Right lung (tissue), 10 donors: ENCODE measurements around the gene OR4D11. TPM values are rescaled to one million over a fixed set of nuclear protein-coding genes. Genes with fewer than 3 reads are reported as not detected.
"Not testable (repeated sequence)": the region's sequence is repeated elsewhere in the genome, so short reads cannot be mapped to it uniquely, and the experiment has no call there.

Experiments
- DNase-seq, 2 donors: peaks; one replicate each; pipeline ENCODE4 v3.0.0-alpha.2; 2013
- long read RNA-seq, 8 donors: transcript quantifications; one replicate each; lab custom pipeline, GENCODE V29; 2026
- polyA plus RNA-seq, 5 donors: library from polyadenylated mRNA; unstranded; fragments of 120-200 nt; gene quantifications; one replicate each; pipeline versions ENCODE4 v1.2.1 to v1.2.3, GENCODE V29; 2013; ENCODE audit warnings: inconsistent platforms in 1 of 5, low replicate concordance in 1 of 5; ENCODE audit not compliant: insufficient read length in 5 of 5, insufficient read depth in 1 of 5

Gene OR4D11
- polyA plus RNA-seq, result not detected
- long read RNA-seq, donor 1, result 0 reads
- long read RNA-seq, donor 2, result 0 reads
- long read RNA-seq, donor 3, result 0 reads
- long read RNA-seq, donor 4, result 0 reads
- long read RNA-seq, donor 5, result 0 reads
- long read RNA-seq, donor 6, result 0 reads
- long read RNA-seq, donor 7, result 0 reads
- long read RNA-seq, donor 8, result 0 reads

DNA sequence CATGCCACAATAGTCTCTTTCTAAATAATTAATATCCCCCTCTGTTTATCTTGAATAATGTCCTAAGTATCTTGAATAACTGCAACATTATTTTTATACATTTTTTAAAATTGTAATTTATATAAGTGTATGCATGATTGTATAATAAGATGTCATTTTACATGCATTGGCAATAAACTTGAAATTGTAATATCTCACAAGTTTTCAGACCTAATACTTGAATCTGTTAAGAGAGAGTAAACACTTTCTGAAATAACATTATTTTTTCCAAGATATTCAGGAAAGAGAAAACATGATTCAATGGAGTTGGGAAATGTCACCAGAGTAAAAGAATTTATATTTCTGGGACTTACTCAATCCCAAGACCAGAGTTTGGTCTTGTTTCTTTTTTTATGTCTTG is at the start of gene OR4D11:
OR4D11 (plus strand) TSS at position 301 of the 400 bp plus-strand sequence; CDS start at position 301, 0 bp downstream.
- DNase-seq, result no peak

GRCh38 chr11:59456661-59457060 is 46.7 kb upstream of the OR4D11 start, which contains the start of gene OR4D6:
TSS of gene OR4D6 (plus strand) at chr11:59456961. CDS start at chr11:59456961, 0 bp downstream.
- DNase-seq, result no peak

GRCh38 chr11:59459916-59460315 is 43.5 kb upstream of the OR4D11 start:
- no peak for DNase-seq

DNA sequence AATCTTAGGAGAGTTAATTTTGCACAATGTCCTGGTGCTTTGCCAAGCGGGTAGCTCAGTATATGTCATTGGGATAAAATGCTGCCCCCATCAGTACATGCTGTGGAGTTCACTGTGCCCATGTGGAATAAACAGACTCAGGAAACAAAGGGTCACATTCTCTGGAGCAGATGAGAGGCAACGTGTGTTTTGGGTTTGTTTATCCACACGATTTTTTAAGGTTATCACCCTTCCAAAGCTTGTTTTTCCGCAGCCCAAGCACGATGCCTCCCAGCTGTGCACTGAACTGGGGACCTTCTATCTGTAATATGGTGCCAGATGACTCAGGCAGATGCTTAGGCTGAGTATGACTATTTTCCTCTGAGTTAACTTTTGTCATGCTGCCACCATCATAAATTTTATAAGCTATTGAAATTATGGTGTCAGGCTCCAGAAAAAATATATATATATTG is 40.2 kb upstream of the OR4D11 start:
- DNase-seq, result peak in 1 of 2 donors; percentile 12

DNA sequence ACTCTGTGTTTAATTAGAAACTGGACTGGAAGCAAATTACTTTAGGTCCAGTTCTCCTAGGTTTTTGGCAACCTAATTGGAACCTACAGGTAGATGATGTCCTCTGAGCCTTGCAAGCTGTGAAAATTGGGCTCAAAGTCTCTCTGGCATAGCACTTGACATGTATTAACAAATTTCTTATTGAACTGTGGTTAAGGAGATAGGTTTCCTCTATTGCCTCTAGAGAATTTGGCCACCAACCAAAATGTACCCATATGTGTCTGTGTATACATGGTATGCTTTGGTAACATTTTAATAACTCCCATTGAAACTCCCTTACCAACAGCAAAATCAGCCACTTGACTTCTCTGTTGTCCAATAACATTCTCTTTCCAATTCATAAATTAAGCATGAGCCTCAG is 30.4 kb upstream of the OR4D11 start, which contains the start of gene OR4D10:
OR4D10 (plus strand) TSS at position 301 of the 400 bp plus-strand sequence. CDS start 4,115 bp downstream, outside the sequence.
- no peak for DNase-seq

DNA sequence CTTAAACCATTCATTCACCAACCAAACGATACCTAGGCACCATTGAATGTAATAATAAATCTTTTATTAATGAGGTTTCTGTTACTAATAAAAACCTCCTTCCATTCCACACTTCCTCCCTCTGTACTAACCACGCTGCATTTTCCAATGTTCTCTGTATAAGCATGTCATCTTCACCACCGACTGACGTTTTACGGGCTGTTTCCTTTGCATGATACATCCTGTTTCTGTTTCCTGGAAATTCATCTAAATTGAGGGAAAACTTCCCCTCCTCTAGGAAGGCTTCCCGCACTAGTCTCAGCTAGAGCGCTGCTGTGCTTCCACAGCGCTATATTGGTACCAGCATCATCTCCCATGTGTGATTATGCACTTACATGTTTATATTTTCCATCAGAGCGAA is 28.2 kb upstream of the OR4D11 start:
- DNase-seq, result no peak

DNA sequence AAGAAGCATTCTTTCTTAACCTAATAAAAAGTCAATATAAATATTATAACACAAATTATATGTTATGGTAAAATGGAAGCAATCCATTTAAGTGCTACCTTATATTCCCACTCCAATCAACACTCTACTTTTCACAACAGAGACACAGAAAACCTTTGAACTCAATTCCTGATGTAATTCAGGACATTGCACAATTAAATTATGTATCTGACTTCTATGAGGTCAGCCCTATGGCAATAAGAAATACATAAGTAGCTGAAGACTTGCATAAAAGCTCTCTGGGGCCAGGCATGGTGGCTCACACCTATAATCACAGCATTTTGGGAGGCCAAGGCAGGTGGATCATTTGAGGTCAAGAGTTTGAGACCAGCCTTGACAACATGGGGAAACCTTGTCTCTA is 23.5 kb upstream of the OR4D11 start:
- no peak for DNase-seq

GRCh38 chr11:59480359-59480758 is 23.0 kb upstream of the OR4D11 start:
- DNase-seq, result no peak

- no peak for DNase-seq
These were observed 1.4 kb upstream of the OR4D11 start for GRCh38 chr11:59501931-59502330.

GRCh38 chr11:59510941-59511589 is 7.7 kb downstream of the OR4D11 start, which contains the start of gene OR4D9:
TSS of gene OR4D9 (plus strand) at chr11:59511539. CDS start at chr11:59514913, 3,374 bp downstream.
- DNase-seq, result peak; percentile 1 to 17

DNA sequence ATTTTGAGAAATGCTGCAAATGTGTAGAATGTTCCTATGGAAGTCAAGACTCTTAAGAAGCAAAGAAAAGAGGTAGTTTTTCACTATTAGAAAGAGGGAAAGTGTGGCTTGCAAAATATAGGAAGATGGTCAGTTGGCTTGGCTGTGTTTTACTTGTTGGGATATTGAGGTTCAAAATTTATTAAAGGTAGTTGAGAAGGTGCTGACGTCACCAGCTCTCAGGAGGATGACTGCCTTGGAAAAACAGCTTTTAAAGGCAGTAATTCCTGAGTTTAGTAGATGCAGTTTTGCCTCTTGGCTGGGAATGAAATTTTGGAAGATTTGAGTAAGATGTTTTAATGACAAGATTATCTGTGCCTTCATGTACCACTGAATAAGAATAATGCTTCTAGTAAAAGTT is 8.3 kb downstream of the OR4D11 start:
- DNase-seq, result no peak

DNA sequence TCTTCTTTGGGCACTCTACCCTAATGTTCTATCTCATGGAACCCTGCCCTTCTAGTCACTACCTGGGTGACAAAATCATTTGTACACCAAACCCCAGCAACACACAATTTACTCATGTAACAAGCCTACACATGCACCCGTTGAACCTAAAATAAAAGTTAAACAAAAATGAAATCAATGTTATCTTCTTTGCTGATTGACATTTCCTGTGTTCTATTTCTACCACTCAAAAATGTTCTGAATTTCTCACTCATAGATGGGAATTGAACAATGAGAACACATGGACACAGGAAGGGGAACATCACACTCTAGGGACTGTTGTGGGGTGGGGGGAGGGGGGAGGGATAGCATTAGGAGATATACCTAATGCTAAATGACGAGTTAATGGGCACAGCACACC is 16.8 kb downstream of the OR4D11 start:
- not testable (repeated sequence) for DNase-seq

DNA sequence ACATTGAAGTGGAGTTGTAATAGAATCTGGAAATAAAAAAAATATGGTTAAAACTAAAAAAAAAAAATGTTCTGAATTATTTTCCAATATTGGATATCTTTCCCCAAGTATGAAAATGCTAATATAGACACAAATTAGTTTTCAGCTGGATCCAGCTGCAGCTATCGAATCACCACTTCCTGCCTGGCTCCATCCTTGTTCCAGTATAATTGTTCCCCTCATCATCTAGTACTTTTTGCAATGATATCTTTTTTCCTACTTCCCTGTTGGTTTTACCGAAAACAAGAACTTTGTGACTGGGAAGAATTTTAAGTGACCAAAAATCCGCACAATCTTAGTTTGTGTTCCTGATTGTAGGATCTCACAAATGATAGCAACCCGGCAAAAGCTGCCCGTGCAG is 17.4 kb downstream of the OR4D11 start:
- no peak for DNase-seq

- DNase-seq, result no peak
These were observed 20.2 kb downstream of the OR4D11 start for GRCh38 chr11:59523541-59523940.

GRCh38 chr11:59528711-59529110 is 25.3 kb downstream of the OR4D11 start:
- DNase-seq, result no peak

- DNase-seq, result no peak
These were observed 29.2 kb downstream of the OR4D11 start for GRCh38 chr11:59532620-59533019.

- no peak for DNase-seq
These were observed 31.3 kb downstream of the OR4D11 start for GRCh38 chr11:59534676-59535075.

- DNase-seq, result no peak
These were observed 38.9 kb downstream of the OR4D11 start for GRCh38 chr11:59542142-59542810.

DNA sequence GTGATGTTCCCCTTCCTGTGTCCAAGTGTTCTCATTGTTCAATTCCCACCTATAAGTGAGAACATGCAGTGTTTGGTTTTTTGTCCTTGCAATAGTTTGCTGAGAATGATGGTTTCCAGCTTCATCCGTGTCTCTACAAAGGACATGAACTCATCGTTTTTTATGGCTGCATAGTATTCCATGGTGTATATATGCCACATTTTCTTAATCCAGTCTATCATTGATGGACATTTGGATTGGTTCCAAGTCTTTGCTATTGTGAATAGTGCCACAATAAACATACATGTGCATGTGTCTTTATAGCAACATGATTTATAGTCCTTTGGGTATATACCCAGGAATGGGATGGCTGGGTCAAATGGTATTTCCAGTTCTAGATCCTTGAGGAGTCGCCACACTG is 40.3 kb downstream of the OR4D11 start:
- DNase-seq, result not testable (repeated sequence)

GRCh38 chr11:59544869-59545178 is 41.4 kb downstream of the OR4D11 start:
- DNase-seq, result no peak

- DNase-seq, result no peak
These were observed 42.0 kb downstream of the OR4D11 start for GRCh38 chr11:59545179-59546020.
